Measurements from ENCODE around the gene LPO.

- TF ChIP-seq CTCF (IDR thresholded peaks at IDR 0.05; ENCODE audit: poor library complexity): no peak
- TF ChIP-seq EZH2 (IDR thresholded peaks at IDR 0.05; ENCODE audit: borderline replicate concordance): no peak
- TF ChIP-seq EZH2phosphoT487 (IDR thresholded peaks at IDR 0.05; ENCODE audit: low read depth, severe bottlenecking, unreplicated experiment): no peak
Measured at GRCh38 chr17:58272367-58273280, 34.2 kb downstream of the LPO start.

All from hepatocyte (in vitro differentiated cells).